Measurements from ENCODE around the gene KCNMB4.

- TF ChIP-seq, protein P1, sequence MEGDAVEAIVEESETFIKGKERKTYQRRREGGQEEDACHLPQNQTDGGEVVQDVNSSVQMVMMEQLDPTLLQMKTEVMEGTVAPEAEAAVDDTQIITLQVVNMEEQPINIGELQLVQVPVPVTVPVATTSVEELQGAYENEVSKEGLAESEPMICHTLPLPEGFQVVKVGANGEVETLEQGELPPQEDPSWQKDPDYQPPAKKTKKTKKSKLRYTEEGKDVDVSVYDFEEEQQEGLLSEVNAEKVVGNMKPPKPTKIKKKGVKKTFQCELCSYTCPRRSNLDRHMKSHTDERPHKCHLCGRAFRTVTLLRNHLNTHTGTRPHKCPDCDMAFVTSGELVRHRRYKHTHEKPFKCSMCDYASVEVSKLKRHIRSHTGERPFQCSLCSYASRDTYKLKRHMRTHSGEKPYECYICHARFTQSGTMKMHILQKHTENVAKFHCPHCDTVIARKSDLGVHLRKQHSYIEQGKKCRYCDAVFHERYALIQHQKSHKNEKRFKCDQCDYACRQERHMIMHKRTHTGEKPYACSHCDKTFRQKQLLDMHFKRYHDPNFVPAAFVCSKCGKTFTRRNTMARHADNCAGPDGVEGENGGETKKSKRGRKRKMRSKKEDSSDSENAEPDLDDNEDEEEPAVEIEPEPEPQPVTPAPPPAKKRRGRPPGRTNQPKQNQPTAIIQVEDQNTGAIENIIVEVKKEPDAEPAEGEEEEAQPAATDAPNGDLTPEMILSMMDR (conservative IDR thresholded peaks at IDR 0.05; ENCODE audit: low read depth, low read length): no peak
- no peak for TF ChIP-seq EZH2phosphoT487 (IDR thresholded peaks at IDR 0.05; ENCODE audit: borderline replicate concordance, low read length)
These were observed 101.4 kb downstream of the KCNMB4 start for GRCh38 chr12:70467476-70467875.

All from PC-3 (cell line).